Ishikawa (cell line): ENCODE measurements around the gene GPATCH3.

Experiments
- EGR1 ChIP-seq: IDR thresholded peaks from 2 replicates; pipeline ENCODE4 v1.6.1; 2012
- FOXM1 ChIP-seq: IDR thresholded peaks from 2 replicates; pipeline ENCODE4 v1.6.1; 2012; ENCODE audit warnings: low read depth, borderline replicate concordance
- TAF1 ChIP-seq: IDR thresholded peaks from 2 replicates; pipeline ENCODE4 v1.6.1; 2012; ENCODE audit warnings: low read depth, mild to moderate bottlenecking

DNA sequence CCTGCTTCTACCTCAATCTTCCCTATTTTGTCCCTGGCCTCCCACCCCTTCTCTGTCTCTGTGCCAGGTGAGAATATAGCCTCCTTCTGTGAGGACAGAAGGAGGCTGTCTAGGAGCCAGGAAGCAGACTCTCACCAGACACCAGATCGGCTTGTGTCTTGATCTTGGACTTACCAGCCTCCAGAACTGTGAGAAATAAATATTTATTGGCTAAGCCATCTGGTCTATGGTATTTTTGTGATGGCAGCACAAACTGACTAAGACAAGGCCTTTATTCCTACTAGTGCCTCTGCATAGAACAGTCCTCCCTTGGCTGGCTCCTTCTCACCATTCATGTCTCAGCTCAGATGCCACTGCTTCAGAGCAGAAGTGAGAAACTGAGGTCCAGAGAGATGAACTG lies 12.0 kb downstream of the GPATCH3 start:
- TF ChIP-seq FOXM1: no peak
- TF ChIP-seq TAF1: no peak
- no peak for TF ChIP-seq EGR1
